LHCN-M2 (cell line): ENCODE measurements around the gene MIER2. TPM values are rescaled to one million over a fixed set of nuclear protein-coding genes. Genes with fewer than 3 reads are reported as not detected.
"Not testable (repeated sequence)": the region's sequence is repeated elsewhere in the genome, so short reads cannot be mapped to it uniquely, and the experiment has no call there.

Experiments
- DNase-seq: peaks from one replicate; pipeline ENCODE4 v3.0.0-alpha.2; 2012; ENCODE audit warnings: low read depth
- total RNA-seq: library from RNA; depleted of rRNA; stranded (reverse); fragments of >200 nt; gene quantifications from 2 replicates; pipeline ENCODE4 v1.2.3, GENCODE V29; 2014

Gene MIER2
- total RNA-seq, 1 experiment from 2014 or later = 16.5 TPM

DNA sequence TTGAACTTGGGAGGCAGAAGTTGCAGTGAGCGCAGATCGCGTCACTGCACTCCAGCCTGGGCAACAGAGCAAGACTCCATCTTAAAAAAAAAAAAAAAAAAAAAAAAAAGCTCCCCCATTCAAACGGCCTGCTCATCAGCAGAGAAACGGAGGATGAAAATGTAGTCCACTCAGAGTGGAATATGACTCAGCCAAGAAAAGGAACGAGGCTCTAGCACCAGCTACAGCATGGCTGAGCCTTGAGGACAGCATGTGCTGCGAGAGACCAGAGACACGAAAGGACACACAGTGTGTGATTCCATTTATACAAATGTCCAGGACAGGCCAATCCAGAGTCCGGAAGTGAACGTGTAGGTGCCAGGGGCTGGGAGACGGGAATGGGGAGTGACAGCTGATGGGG lies 18.1 kb upstream of the MIER2 start:
- DNase-seq = no peak

- DNase-seq = no peak
Measured at GRCh38 chr19:362154-362553, 17.6 kb upstream of the MIER2 start.

GRCh38 chr19:359653-359925 lies 15.0 kb upstream of the MIER2 start:
- no peak for DNase-seq

DNA sequence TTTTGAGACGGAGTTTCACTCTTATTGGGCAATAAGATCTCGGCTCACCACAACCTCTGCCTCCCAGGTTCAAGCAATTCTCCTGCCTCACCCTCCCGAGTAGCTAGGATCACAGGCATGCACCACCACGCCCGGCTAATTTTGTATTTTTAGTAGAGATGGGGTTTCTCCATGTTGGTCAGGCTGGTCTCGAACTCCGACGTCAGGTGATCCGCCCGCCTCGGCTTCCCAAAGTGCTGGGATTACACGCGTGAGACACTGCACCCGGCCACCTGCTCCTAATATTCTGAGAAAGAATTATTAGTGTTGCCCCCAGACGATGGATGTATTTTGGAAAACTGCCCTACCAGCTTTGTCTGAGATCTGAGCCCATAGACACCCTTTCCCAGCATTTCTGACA lies 10.9 kb upstream of the MIER2 start:
- not testable (repeated sequence) for DNase-seq

- DNase-seq = peak; percentile 31
Measured at GRCh38 chr19:355134-355533, 10.5 kb upstream of the MIER2 start.

DNA sequence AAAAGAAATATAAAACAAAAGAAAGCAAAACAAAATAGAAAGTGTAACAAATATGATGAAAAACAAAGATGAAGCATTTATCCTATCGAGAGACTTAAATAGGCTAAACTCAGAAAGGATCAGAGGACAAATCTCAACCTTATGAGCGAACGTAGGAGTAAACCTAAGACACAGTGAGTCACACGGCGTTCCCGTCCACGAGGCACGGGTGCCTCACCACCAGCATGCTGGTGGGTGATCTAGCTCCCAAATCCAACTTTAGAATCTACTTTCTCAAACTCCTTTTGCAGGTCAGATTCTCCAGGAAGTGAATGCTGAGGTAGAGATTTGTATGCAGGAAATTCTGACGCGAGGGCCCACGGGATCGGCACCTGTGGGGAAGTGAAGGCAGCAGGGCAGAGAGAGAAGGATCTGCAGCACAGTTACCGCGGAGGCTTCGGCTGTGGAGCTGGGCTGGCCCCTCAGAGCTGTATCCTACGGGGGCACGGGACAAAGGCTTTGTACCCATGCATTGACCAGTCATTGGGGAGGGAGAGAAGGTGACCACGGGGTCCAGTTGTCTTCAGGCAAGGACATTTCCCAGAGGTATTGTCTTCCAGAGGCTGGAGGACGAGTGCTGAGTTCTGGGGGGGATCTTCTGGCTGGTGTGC lies 7.5 kb upstream of the MIER2 start:
- DNase-seq = no peak

DNA sequence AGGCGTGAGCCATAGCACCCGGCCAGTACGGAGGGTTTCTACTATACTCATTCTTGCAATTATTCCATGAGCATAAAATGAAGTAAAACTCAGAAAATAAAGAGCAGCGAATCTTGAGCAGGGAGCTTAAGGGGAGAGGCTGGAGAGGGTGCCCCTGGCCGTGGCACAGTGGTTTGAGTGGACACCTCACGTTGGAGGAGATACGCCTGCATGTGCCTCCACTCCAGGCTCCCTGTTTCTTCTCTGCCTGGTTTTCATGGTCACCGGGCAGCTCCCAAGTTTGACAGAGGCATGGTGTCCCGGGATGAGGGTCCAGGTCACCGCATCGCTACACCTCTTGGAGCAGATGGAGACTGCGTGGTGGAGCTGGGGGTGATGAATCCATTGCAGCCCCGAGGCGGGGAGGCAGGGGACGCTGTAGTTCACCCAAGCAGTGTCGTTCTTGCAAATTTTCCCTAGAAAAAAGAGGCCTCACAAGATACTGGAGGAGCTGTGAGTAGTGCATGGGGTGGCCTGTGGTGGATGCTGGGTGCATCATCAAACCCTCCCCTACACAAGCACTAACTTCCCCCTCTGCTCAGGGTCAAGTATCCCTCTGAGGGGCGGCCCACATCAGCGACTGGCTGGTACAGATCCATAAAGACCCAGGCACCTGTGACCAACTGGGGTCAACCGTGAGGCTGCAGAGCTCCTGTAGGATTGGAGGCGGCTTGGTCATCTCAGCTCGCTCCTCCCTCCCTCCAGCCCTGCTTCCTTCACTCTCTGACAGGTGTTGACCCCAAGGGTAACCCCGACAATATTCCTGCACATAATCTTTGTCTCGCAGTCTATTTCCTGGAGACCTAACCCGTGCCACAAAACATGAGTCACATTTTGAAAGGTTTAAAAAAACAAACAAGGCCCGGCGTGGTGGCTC lies 3.6 kb upstream of the MIER2 start:
- DNase-seq = peak; percentile 41

- no peak for DNase-seq
Measured at GRCh38 chr19:345320-345879, 804 bp upstream of the MIER2 start.

GRCh38 chr19:343941-344624 lies 513 bp downstream of the MIER2 start:
- no peak for DNase-seq

GRCh38 chr19:343451-343931 lies 1.1 kb downstream of the MIER2 start:
- no peak for DNase-seq

DNA sequence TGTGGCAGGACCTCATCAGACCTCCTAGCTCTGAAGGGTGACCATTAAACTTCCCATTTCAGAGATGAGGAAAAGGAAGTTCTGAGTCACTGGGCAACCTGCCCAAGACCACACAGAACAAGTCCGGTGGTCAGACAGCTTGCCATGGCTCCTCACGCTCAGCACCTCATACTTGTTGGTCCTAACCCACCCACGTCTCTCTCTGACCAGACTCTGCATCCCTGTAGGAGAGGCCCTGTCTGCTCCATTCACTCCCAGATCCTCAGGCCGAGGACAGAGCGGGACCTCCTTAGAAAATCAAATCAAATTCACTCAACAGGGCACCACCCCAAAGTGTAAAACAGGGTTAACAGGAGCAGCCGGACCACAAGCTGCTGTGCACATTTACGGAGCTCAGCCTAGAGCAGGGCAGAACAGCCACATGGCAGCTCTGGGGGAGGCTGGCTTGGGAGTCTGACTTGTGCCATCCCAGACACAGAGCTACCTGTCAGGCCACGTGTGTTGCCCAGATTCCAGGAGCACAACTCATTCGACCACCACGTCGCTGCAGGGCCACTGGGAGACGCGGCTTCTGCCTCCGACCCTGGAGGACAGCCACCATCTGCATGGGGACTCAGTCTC lies 1.7 kb downstream of the MIER2 start:
- peak; percentile 79 for DNase-seq

- DNase-seq = no peak
Measured at GRCh38 chr19:342128-342455, 2.5 kb downstream of the MIER2 start.

DNA sequence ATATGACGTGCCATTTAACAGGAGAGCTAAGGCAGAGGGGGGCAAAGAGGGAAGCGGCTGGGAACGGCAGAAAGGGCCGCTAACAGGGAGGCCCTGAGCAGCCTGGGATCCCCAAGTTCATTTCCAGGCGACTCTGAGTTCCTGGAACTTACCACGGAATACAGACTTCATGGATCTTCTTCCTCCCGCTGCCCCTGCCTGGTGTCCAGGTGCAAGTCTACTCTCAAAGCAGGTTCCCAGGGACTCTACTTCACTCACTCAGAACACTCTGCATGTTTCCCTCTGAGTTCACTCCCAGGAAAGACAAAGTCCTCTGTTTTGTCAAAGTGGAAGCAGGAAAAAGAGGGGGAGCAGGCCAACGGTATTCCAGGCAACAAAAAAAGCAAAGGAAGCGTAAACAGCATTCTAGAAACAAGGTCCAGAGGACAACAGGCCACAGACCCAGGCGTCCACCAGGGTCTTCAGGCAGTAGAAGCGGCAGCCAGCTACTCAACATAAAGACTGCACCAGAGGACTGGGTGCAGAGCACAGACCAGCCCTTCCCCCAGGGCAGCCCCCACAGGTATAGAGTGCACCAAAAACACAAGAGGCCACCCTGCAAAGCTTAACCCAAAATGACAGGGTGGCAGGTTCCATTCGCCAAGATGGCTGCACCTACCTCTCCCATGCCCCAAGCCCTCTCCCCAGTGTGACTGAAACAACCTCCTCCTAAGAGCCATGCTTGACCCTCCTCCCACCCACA lies 3.0 kb downstream of the MIER2 start:
- no peak for DNase-seq

GRCh38 chr19:340620-341385 lies 3.8 kb downstream of the MIER2 start:
- DNase-seq = no peak

DNA sequence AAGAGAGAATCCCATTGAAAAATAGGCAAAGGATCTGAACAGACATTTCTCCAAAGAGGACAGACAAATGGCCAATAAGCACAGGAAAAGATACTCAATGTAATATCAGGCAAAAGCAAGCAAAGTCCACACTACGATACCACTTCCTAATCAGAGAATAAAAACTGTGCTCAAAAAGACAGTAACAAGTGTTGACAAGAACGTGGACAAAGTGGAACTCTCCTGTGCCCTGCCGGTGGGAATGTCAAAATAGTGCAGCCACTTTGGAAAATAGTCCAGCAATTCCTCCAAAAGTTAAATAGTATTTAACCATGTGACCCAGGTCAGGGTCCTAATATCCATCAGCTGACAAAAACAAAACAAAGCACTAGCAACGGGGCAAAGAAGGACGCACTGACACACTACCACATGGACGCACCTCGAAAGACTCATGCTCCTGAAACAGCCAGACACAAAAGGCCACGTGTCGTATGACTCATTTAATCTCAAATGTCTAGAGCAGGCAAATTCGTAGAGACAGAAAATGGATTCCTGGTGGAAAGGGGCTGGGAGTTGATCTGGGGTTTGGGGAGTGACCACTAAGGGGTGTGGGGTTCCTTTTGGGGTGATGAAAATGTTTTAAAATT lies 5.2 kb downstream of the MIER2 start:
- no peak for DNase-seq

DNA sequence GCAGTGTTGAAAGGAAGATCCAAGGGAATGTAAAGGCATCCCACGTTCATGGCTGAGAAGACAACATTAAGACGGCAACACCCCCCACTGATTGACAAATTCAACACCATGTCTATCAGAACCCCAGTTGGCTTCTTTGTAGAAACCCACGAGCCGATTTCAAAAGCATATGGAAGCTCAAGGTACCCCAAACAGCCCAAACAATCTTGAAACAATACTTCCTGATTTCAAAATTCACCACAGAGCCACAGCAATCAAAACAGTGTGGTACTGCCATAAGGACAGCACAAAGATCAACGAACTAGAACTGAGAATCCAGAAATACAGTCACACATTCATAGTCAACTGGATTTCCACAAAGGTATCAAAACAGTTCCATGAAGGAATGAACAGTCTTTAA lies 6.2 kb downstream of the MIER2 start:
- no peak for DNase-seq

DNA sequence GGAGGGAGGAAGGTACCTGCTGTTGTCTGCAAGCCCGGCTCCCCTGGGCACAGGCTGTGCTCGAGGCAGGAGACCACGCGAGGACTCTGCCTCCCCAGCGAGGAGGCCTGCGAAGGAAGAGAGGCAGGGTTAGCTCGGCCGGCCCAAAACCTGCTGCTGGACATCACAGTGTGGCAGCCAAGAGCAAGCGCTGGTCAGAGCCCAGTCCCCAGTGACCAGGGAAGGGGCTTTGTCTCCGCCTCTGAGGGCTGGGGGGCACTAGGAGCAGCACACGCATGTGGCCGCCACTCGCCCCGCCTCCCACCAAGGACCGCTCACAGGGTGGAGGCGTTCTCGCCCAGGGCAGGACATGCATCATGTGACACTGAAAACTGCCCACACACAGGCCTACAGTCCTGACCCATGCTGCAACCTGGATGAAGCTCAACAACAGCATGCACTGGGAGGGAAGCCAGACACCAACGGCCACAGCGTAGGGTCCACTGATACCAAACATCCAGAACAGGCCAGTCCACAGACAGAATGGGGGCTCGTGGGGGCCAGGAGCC lies 8.5 kb downstream of the MIER2 start:
- no peak for DNase-seq

- no peak for DNase-seq
Measured at GRCh38 chr19:335486-336066, 9.0 kb downstream of the MIER2 start.

- DNase-seq = no peak
Measured at GRCh38 chr19:335072-335471, 9.5 kb downstream of the MIER2 start.
